ENCODE data around the gene CHTOP.
A peak's percentile ranks its signal among the peaks of the same experiment; 100 is the strongest.
"Not testable (repeated sequence)": the region's sequence is repeated elsewhere in the genome, so short reads cannot be mapped to it uniquely, and the experiment has no call there.

The CHTOP gene, protein sequence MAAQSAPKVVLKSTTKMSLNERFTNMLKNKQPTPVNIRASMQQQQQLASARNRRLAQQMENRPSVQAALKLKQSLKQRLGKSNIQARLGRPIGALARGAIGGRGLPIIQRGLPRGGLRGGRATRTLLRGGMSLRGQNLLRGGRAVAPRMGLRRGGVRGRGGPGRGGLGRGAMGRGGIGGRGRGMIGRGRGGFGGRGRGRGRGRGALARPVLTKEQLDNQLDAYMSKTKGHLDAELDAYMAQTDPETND

GRCh38 chr1:153633754-153634665 lies at the start of gene CHTOP:
CHTOP (plus strand) TSS chr1:153634066; CDS start chr1:153636589, 2,523 bp downstream.
- DNase-seq, result peak; percentile 99

DNA sequence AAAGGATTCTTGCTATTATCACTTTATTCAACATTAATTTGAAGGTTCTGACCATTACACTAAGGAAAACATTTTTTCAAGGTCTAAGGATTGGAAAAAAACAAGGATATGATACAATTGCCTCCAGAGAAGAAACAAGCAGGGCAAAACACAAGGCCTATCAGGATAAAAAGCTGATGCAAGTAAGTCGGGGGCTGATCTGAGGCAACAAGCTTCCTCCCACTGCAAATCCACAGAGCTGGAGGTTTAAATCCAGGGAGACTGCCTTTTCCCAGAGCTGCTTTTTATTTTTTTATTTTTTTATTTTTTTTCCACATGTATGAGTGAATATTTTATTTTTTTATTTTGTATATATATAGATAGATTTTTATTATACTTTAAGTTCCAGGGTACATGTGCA lies 48.9 kb upstream of the CHTOP start:
- DNase-seq, result no peak

- DNase-seq, result no peak
Observed at GRCh38 chr1:153586347-153586746, 47.5 kb upstream of the CHTOP start.

- no peak for DNase-seq
Observed at GRCh38 chr1:153587314-153587713, 46.6 kb upstream of the CHTOP start.

DNA sequence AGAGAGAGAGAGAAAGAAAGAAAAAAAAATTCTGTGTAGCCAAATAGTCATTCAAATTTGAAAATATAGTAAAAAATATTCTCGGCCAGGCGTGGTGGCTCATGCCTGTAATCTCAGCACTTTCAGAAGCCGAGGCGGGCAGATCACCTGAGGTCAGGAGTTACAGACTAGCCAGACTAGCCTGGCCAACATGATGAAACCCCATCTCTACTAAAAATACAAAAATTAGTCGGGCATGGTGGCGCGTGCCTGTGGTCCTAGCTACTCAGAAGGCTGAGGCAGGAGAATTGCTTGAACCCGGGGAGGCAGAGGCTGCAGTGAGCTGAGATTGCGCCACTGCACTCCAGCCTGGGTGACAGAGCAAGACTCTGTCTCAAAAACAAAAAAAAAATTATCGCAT lies 45.8 kb upstream of the CHTOP start:
- not testable (repeated sequence) for DNase-seq

DNA sequence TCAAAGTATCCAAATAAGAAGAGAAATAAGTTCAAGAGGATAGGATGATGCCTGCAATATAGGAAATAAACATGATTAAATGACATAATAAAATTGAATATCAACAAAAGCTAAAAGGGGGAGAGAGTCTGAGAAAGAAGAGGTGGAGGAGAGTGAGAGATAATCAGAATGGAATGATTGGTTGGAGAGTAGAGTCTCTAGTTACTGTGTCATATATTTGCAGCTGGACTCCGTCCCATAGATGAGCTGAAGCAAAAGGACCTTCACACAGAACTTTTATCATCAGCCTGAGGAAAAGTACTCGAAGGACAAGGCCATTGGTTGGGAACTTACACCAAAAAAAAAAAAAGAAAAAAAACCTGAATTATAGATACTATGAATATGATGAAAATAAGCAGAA lies 45.4 kb upstream of the CHTOP start:
- no peak for DNase-seq

GRCh38 chr1:153592748-153593147 lies 41.1 kb upstream of the CHTOP start:
- DNase-seq, result no peak

- DNase-seq, result no peak
Observed at GRCh38 chr1:153597206-153597605, 36.7 kb upstream of the CHTOP start.

DNA sequence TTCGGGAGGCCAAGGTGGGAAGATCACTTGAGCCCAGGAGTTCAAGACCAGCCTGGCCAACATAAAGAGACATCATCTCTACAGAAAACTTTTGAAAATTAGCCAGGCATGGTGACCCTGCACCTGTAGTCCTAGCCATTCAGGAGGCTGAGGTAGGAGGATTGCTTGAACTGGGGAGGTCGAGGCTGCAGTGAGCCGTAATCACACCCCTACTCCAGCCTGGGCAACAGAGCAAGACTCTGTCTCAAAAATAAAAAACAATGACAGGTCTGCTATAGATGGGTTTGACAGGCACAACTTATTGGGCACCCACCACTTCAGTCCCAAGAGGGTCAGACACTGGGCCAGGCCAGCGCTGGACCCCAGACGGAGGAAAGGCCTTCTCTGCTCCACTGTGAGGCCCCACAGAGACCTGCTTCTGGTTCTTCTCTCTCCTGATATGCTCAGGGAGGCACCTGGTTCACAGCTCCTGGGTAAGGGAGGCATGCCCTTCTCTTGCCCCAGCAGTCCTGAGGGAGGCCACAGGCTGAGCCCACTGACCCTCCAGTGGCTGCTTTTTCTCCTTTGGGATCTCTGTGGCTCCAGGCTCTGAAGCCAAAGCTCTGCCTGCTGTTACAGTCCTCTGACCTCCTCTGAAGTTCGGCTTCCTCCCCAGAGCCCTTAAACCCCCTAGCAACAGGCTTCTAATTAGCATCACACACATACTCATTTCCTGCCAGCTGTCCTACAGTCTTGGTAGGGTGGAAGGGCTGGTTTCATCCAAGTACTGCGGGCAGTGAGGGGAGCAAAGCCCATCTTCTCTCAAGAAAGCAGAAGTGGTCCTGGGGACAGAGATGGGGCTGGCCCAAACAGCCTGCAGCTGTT lies 35.3 kb upstream of the CHTOP start:
- peak; percentile 38 for DNase-seq

GRCh38 chr1:153599847-153600246 lies 34.0 kb upstream of the CHTOP start:
- no peak for DNase-seq

DNA sequence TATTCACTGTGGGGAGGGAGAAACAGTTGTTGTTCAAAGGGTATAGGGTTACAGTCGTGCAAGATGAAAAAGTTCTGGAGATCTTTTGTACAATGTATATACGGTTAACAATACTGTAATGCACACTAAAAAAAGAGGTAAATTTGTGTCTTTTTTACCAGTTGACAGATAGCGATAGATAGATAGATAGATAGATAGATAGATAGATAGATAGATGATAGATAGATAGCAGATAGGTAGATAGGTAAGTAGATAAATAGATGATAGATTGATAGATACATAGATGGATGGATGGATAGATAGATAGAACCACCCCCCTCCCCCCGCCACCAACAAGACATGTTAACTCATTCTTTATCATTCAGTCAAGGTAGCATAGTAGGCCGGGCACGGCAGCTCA lies 31.1 kb upstream of the CHTOP start:
- no peak for DNase-seq

GRCh38 chr1:153606194-153606593 lies 27.7 kb upstream of the CHTOP start:
- no peak for DNase-seq

- DNase-seq, result no peak
Observed at GRCh38 chr1:153607381-153607780, 26.5 kb upstream of the CHTOP start.

GRCh38 chr1:153608089-153608682 lies 25.7 kb upstream of the CHTOP start:
- no peak for DNase-seq

GRCh38 chr1:153608742-153609584 lies 24.9 kb upstream of the CHTOP start:
- DNase-seq, result no peak

DNA sequence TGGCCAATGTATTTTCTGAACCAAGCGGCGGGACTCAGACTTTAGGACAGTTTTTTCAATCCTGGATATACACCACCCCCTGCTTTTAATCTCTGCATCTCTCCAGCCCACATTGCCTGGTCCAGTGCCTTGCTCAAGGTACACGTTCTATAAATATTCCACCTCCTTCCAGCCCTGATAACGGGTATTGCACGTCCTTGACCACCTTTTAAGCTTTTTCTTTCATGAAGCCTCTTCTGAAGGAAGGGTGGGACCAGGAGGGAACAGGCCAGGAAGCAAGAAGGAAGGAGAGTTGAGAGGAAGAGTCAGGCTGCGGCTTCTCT lies 24.3 kb upstream of the CHTOP start:
- DNase-seq, result no peak

DNA sequence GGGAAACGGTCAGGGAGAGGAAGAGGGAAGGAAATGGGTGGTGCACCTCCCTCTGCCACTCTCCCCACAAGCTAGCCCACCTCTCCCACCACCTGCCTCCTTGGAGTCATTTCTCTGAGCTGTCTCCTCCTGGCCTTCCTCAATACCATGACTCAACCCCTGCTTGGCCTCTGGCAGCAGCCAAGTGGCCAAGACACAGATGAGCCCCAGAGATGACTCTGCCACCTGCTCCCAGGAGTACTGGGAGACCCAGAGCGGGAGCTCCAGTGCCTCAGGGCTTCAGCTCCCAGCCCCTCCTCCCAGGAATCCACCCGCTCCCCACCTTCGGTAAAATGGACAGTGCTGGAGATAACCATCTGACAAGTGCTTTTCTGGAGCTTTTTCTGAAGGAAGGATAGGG lies 23.5 kb upstream of the CHTOP start:
- no peak for DNase-seq

- DNase-seq, result no peak
Observed at GRCh38 chr1:153610811-153611301, 23.0 kb upstream of the CHTOP start.

GRCh38 chr1:153611356-153611755 lies 22.5 kb upstream of the CHTOP start:
- DNase-seq, result no peak

GRCh38 chr1:153612111-153612754 lies 21.6 kb upstream of the CHTOP start:
- DNase-seq, result no peak

- no peak for DNase-seq
Observed at GRCh38 chr1:153612755-153613331, 21.0 kb upstream of the CHTOP start, which contains the start of gene S100A16. S100A16 (minus strand) TSS chr1:153613137; CDS start chr1:153608151, 4,986 bp downstream.
